ACC112 (cell line): ENCODE data around the gene CHKA.

ENCODE experiments used
- H2AFZ ChIP-seq: fragments of 200-600 bp; sonication (generic); one replicate; pipeline ENCODE4 v1.6.0; 2017; ENCODE audit warnings: antibody characterized with exemption, low read length; ENCODE audit not compliant: unreplicated experiment
- H3K27ac ChIP-seq: fragments of 200-600 bp; sonication (generic); 2 replicates; pipeline ENCODE4 v1.5.1; 2014; ENCODE audit warnings: low read depth, mild to moderate bottlenecking, antibody characterized with exemption, low read length, moderate library complexity
- H3K27me3 ChIP-seq: fragments of 200-600 bp; sonication (generic); 2 replicates; pipeline ENCODE4 v1.6.1; 2014; ENCODE audit warnings: mild to moderate bottlenecking, antibody characterized with exemption, low read length, moderate library complexity, mixed read lengths; ENCODE audit not compliant: insufficient read depth
- H3K36me3 ChIP-seq: fragments of 200-600 bp; sonication (generic); 2 replicates; pipeline ENCODE4 v1.6.1; 2016; ENCODE audit warnings: mild to moderate bottlenecking, antibody characterized with exemption, low read length, moderate library complexity, mixed read lengths; ENCODE audit not compliant: insufficient read depth
- H3K4me1 ChIP-seq: fragments of 200-600 bp; sonication (generic); one replicate; pipeline ENCODE4 v1.6.1; 2016; ENCODE audit warnings: low read length, mixed read lengths; ENCODE audit not compliant: insufficient read depth, unreplicated experiment, control insufficient read depth
- H3K4me3 ChIP-seq: fragments of 200-600 bp; sonication (generic); 2 replicates; pipeline ENCODE4 v1.5.1; 2014; ENCODE audit warnings: mild to moderate bottlenecking, low read depth, low read length
- H3K79me2 ChIP-seq: fragments of 200-600 bp; sonication (generic); one replicate; pipeline ENCODE4 v1.6.0; 2016; ENCODE audit warnings: low read length; ENCODE audit not compliant: control insufficient read depth, unreplicated experiment, insufficient read depth

Gene CHKA

GRCh38 chr11:68067991-68068390, 53.2 kb downstream of the CHKA start:
- no peaks in the 10 kb centered on the region for H3K36me3 ChIP-seq
- no peak overlapping the region for H3K27ac ChIP-seq
- no peaks in the 10 kb centered on the region for H3K79me2 ChIP-seq
- no peaks in the 10 kb centered on the region for H3K4me1 ChIP-seq
- no peak overlapping the region for H2AFZ ChIP-seq
- no peaks in the 10 kb centered on the region for H3K27me3 ChIP-seq
- no peak overlapping the region for H3K4me3 ChIP-seq

DNA sequence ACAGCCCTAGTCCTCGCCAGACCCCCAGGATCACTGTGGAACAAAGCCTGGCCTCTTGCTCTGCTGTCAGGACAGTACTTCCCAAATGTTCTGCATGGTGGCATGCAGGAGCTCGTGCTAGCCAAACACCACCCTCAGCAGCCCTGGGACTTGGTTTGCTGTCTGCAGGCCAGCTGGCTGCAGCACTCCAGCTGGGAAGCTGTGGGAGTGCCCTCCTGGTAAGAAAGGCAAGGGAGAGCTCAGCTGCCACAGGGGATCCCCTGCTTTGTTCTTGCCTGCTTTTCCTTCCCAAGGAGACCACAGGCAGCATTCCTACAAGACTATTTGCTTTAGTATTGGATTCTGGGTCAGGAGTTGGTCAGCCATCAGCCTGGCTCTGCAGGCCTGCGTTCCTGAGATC, 54.4 kb downstream of the CHKA start:
- Histone ChIP-seq H3K27ac (no peak overlapping the region), H3K4me1 (no peaks in the 10 kb centered on the region), H2AFZ (no peak overlapping the region), H3K79me2 (no peaks in the 10 kb centered on the region), H3K36me3 (peaks cover 4% of the 10 kb centered on the region; the same call in 1 of the 2 replicates), H3K4me3 (no peak overlapping the region), H3K27me3 (no peaks in the 10 kb centered on the region)

- Histone ChIP-seq H2AFZ (no peak overlapping the region), H3K79me2 (no peaks in the 10 kb centered on the region), H3K4me3 (no peak overlapping the region), H3K27ac (no peak overlapping the region), H3K4me1 (no peaks in the 10 kb centered on the region), H3K27me3 (no peaks in the 10 kb centered on the region), H3K36me3 (peaks cover 8% of the 10 kb centered on the region; the same call in 1 of the 2 replicates)
These were observed 55.3 kb downstream of the CHKA start for GRCh38 chr11:68065841-68066240.

DNA sequence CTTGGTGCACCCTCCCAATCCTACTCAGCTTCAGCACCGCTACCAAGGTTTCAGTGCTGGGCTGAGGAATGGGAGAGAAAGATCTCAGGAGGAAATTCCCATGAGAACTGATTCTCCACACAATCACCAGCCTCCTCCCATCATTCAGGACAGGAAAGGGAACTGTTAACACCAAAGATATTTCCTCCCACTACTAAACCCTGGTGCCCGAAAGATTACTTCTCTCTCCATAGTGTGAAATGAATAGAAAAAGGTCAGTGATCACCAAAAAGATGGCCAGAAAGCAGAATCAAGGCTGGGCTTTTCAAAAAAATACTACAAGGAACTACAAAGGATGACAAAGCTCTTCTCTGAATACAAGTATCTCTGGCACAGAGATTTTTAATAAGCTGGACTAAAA, 56.3 kb downstream of the CHKA start:
- no peak overlapping the region for H3K4me3 ChIP-seq
- no peak overlapping the region for H3K27ac ChIP-seq
- no peaks in the 10 kb centered on the region for H3K79me2 ChIP-seq
- H2AFZ ChIP-seq = no peak overlapping the region
- H3K4me1 ChIP-seq = no peaks in the 10 kb centered on the region
- H3K27me3 ChIP-seq = no peaks in the 10 kb centered on the region
- H3K36me3 ChIP-seq = peaks cover 12% of the 10 kb centered on the region; the same call in 1 of the 2 replicates

- no peaks in the 10 kb centered on the region for H3K27me3 ChIP-seq
- peaks cover 12% of the 10 kb centered on the region; the same call in 1 of the 2 replicates for H3K36me3 ChIP-seq
- H2AFZ ChIP-seq = no peak overlapping the region
- H3K4me3 ChIP-seq = no peak overlapping the region
- no peak overlapping the region for H3K27ac ChIP-seq
- H3K4me1 ChIP-seq = no peaks in the 10 kb centered on the region
- no peaks in the 10 kb centered on the region for H3K79me2 ChIP-seq
These were observed 59.7 kb downstream of the CHKA start for GRCh38 chr11:68061508-68061907.

GRCh38 chr11:68057807-68058206, 63.4 kb downstream of the CHKA start:
- Histone ChIP-seq H3K36me3 (peaks cover 12% of the 10 kb centered on the region; the same call in 1 of the 2 replicates), H3K4me1 (no peaks in the 10 kb centered on the region), H3K27ac (no peak overlapping the region), H3K27me3 (no peaks in the 10 kb centered on the region), H3K79me2 (no peaks in the 10 kb centered on the region), H2AFZ (no peak overlapping the region), H3K4me3 (no peak overlapping the region)

GRCh38 chr11:68056317-68057285, 64.6 kb downstream of the CHKA start:
- H3K27me3 ChIP-seq = no peaks in the 10 kb centered on the region
- H3K4me1 ChIP-seq = no peaks in the 10 kb centered on the region
- H3K27ac ChIP-seq = no peak overlapping the region
- H3K36me3 ChIP-seq = peaks cover 7% of the 10 kb centered on the region; the same call in 1 of the 2 replicates
- no peaks in the 10 kb centered on the region for H3K79me2 ChIP-seq
- no peak overlapping the region for H2AFZ ChIP-seq
- H3K4me3 ChIP-seq = no peak overlapping the region

DNA sequence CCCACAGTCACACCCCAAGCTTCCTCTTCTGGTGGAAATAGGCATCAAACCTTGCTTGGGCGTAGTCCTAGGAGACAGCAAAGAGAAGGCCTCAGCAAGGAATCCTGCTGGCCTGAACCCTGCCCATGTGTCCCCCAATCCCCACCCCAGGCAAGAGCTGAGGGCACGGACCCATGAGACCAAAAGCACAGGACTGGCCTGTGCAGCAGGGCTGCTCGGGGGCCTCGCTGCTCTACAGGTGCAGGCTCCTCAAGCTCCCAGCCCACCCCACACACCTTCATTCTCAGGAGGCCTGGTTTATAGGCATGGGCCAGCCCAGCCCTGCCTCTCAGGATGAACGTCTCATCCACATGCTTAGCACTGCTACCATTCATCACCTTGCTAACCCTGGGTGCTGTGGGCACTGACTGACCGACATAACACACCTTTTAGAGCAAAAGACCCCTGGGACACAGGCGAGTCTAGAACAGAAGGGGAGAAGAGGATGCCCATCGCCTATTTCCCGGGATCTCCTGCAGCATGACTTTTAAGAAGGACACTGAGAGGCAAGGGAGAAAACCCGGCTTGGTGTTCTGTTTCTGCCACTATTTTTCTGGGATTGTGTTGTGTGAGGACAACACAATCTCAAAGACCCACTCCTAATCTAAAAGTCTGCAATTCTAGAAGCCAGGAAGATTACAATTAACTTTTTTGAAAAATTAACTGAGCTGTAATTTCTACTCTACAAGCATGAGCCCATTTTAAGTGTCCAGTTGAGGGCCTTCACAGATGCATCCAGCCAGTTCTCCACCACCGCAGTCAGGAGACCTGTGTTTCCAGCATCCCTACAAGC, 67.0 kb downstream of the CHKA start:
- Histone ChIP-seq H3K4me1 (no peaks in the 10 kb centered on the region), H3K4me3 (no peak overlapping the region), H3K27ac (no peak overlapping the region), H3K79me2 (no peaks in the 10 kb centered on the region), H3K27me3 (no peaks in the 10 kb centered on the region), H3K36me3 (no peaks in the 10 kb centered on the region; the same call in 1 of the 2 replicates), H2AFZ (no peak overlapping the region)

DNA sequence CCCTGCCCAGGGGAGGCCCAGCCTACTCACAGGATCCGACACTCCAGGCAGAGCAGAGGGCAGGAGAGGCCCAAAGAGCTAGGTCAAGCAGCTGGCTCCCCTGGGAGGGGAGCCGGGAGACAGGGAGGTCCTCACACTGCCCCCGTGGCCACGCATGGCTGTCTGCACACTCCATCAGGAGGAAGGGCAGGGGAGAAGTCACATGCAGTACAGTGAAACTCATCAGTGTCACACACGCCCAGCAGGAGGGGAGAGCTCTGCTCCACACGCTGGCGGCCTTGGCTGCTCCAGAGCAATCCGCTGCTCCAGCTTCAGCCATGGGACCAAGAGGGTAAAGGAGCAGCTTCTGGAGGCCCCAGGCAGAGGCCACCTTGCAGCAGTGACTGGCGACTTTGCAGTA, 68.1 kb downstream of the CHKA start:
- no peaks in the 10 kb centered on the region for H3K4me1 ChIP-seq
- no peaks in the 10 kb centered on the region for H3K79me2 ChIP-seq
- no peaks in the 10 kb centered on the region for H3K36me3 ChIP-seq
- no peak overlapping the region for H3K4me3 ChIP-seq
- H2AFZ ChIP-seq = no peak overlapping the region
- no peaks in the 10 kb centered on the region for H3K27me3 ChIP-seq
- H3K27ac ChIP-seq = no peak overlapping the region

GRCh38 chr11:68052137-68052873, 68.9 kb downstream of the CHKA start:
- H3K27me3 ChIP-seq = no peaks in the 10 kb centered on the region
- no peak overlapping the region for H3K27ac ChIP-seq
- no peaks in the 10 kb centered on the region for H3K79me2 ChIP-seq
- H3K4me3 ChIP-seq = no peak overlapping the region
- H2AFZ ChIP-seq = no peak overlapping the region
- H3K4me1 ChIP-seq = no peaks in the 10 kb centered on the region
- H3K36me3 ChIP-seq = no peaks in the 10 kb centered on the region
